ENCODE results near the gene MACROD1. TPM values are rescaled to one million over a fixed set of nuclear protein-coding genes. Genes with fewer than 3 reads are reported as not detected.

Gene MACROD1
- total and polyA plus RNA-seq, 2 of the 13 experiments (the other 11 are each of a cell fraction or from before 2014, with no cell fraction given) = 23.1 to 34.5 TPM

DNA sequence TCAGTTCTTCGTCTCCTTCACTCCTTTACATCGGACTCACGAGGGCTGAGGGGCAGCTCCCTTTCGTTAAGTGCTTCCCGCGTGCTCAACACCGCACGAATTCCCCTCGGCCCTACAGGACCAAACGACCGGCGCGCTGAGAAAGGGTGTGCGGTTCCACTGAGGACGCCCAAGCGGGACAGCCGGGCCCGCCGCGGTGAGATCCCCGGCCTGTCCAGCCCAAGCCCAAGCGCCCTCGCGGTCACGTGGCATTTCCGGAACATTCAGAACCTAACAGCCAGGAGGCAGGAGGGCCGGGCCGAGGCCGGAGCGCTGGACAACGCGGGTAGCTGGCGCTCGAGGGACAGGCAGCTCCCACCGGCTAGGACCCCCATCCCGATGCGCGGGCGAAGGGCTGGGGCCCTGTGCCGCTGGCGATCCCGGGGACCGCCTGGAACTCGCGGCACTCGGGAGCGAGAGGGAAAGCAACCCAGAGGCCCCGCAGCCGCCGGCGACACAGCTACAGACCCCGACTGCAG lies 19.3 kb upstream of the MACROD1 start (continued):
- no peak for TF ChIP-seq ZNF646 (CRISPR knock-in tag; IDR thresholded peaks at IDR 0.05)
- TF ChIP-seq SNAPC5 (CRISPR knock-in tag; IDR thresholded peaks at IDR 0.05; ENCODE audit: borderline replicate concordance) = peak; percentile 88; the same call in 1 of the 2 replicates
- no peak for TF ChIP-seq PAWR (CRISPR knock-in tag; IDR thresholded peaks at IDR 0.05; ENCODE audit: borderline replicate concordance)
- TF ChIP-seq MYC (CRISPR knock-in tag; IDR thresholded peaks at IDR 0.05; ENCODE audit: borderline replicate concordance) = peak; percentile 97
- TF ChIP-seq, protein P1, sequence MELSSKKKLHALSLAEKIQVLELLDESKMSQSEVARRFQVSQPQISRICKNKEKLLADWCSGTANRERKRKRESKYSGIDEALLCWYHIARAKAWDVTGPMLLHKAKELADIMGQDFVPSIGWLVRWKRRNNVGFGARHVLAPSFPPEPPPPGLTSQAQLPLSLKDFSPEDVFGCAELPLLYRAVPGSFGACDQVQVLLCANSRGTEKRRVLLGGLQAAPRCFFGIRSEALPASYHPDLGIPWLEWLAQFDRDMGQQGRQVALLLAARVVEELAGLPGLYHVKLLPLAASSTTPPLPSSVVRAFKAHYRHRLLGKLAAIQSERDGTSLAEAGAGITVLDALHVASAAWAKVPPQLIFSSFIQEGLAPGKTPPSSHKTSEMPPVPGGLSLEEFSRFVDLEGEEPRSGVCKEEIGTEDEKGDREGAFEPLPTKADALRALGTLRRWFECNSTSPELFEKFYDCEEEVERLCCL (CRISPR knock-in tag; IDR thresholded peaks at IDR 0.05; ENCODE audit: borderline replicate concordance) = peak; percentile 90; the same call in 1 of the 2 replicates
- TF ChIP-seq ARNT2 (CRISPR knock-in tag; IDR thresholded peaks at IDR 0.05; ENCODE audit: low read depth) = peak; percentile 93
- TF ChIP-seq ZNF550 (CRISPR knock-in tag; IDR thresholded peaks at IDR 0.05; ENCODE audit: borderline replicate concordance) = peak; percentile 97
- TF ChIP-seq TSC22D2 (CRISPR knock-in tag; IDR thresholded peaks at IDR 0.05; ENCODE audit: borderline replicate concordance) = peak; percentile 76; the same call in 1 of the 2 replicates
- peak; percentile 99 for TF ChIP-seq ZNF33B (CRISPR knock-in tag; IDR thresholded peaks at IDR 0.05)
- TF ChIP-seq SOX6 (IDR thresholded peaks at IDR 0.05) = no peak
- TF ChIP-seq SOX6 (CRISPR knock-in tag; IDR thresholded peaks at IDR 0.05) = peak; percentile 68
- TF ChIP-seq MIXL1 (CRISPR knock-in tag; IDR thresholded peaks at IDR 0.05) = no peak
- no peak for TF ChIP-seq TCF7 (IDR thresholded peaks at IDR 0.05; ENCODE audit: low read depth)
- no peak for TF ChIP-seq MAFG (CRISPR knock-in tag; IDR thresholded peaks at IDR 0.05)
- 0 out of 2 replicates have a peak, but pooled peaks have one; percentile 76 for TF ChIP-seq RARG (CRISPR knock-in tag; IDR thresholded peaks at IDR 0.05; ENCODE audit: low read depth)
- TF ChIP-seq BRD4 (CRISPR knock-in tag; IDR thresholded peaks at IDR 0.05) = peak; percentile 73; the same call in 1 of the 2 replicates
- TF ChIP-seq E2F5 (CRISPR knock-in tag; conservative IDR thresholded peaks at IDR 0.05) = no peak
- TF ChIP-seq GTF3A (CRISPR knock-in tag; conservative IDR thresholded peaks at IDR 0.05) = no peak
- TF ChIP-seq ZBTB3 (CRISPR knock-in tag; IDR thresholded peaks at IDR 0.05; ENCODE audit: borderline replicate concordance, low read depth) = no peak
- no peak for TF ChIP-seq ZNF282 (IDR thresholded peaks at IDR 0.05; ENCODE audit: partially characterized antibody)
- TF ChIP-seq POLR2A (IDR thresholded peaks at IDR 0.05; ENCODE audit: insufficient read depth in 1 of 2, low read depth in 2 of 2, low read length in 2 of 2) = peak; percentile 96 to 99
- peak; percentile 63 for TF ChIP-seq HDAC2 (CRISPR knock-in tag; IDR thresholded peaks at IDR 0.05)

Measured in HepG2 (cell line).